HG03520 (cell line): Measurements from ENCODE around the gene GTPBP8.

Source experiments
- ATAC-seq: cut with Tn5 transposase; IDR thresholded peaks from one replicate; pipeline ENCODE4 v1.9.1; 2021; ENCODE audit warnings: mild to moderate bottlenecking, moderate library complexity; ENCODE audit not compliant: unreplicated experiment

GTPBP8 gene

DNA sequence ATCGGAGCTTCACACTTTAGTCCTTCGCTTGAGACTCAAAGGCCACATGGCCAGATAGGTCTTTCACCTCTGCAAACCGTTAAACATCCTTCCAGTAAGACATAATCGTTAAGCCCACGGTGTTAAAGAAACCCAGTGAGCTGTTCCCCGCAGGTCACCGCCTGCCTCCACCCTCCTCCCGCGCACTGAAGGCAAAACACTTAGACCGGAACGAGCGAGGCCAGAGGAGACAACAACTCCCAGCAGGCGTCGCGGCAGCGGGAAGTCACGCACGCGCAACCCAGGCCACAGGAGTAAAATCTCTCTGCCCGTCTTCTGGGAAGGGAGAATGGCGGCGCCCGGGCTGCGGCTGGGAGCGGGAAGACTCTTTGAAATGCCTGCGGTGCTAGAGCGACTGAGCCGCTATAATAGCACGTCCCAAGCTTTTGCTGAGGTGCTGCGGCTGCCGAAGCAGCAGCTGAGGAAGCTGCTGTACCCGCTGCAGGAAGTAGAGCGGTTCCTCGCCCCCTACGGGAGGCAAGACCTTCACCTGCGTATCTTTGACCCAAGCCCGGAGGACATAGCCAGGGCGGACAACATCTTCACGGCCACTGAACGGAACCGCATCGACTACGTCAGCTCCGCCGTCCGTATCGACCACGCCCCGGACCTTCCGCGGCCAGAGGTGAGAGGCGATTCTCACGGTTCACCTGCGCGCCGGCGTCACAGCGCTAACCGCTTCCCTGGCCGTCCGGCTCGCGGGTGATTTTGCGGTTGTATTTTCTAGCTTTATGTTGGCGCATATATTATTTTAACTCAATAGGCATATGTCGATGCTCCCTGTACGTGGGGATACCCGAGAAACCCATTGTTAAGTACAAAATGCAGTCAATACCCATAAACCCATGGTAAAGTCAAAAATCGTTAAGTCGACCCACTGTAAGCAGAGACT lies at the start of gene GTPBP8:
Gene GTPBP8, plus strand, starts transcription at position 313 of the 931 bp plus-strand sequence. Its CDS starts 16 bp downstream, at position 329.
- ATAC-seq, result peak; percentile 90

DNA sequence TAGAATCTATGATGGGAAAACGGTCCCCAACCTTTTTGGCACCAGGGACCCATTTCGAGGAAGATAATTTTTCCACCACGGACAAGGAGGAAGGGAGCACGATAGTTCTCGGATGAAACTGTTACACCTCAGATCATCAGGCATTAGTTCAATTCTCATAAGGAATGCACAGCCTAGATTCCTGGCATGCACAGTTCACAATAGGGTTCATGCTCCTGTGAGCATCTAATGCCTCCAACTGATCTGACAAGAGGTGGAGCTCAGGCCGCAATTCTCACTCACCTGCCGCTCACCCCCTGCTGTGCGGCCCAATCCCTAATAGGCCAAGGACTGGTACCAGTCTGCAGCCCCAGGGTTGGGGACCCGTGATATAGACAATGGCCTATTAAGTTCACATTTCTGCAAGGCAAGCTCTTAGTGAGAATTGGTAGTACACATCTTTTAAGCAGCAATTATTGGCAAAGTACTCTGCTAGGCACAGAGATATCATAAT lies 42.4 kb upstream of the GTPBP8 start:
- ATAC-seq, result no peak

DNA sequence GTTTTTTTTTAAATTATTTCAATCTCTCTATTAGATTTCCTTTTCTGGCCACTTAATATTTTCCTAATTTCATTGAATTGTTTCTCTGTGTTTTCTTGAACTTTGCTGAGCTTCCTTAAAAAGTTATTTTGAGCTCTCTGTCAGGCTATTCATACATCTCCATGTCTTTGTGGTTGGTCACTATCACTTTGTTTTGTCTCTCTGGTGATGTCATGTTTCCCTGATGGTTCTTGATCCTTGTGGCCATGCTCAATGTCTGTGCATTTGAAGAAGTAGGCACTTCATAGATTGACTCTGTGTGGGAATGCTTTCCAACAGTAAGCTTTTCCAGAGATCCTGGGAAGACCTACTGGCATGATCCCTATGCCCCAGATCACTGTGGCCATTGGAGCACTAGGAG lies 34.4 kb upstream of the GTPBP8 start:
- ATAC-seq, result no peak

DNA sequence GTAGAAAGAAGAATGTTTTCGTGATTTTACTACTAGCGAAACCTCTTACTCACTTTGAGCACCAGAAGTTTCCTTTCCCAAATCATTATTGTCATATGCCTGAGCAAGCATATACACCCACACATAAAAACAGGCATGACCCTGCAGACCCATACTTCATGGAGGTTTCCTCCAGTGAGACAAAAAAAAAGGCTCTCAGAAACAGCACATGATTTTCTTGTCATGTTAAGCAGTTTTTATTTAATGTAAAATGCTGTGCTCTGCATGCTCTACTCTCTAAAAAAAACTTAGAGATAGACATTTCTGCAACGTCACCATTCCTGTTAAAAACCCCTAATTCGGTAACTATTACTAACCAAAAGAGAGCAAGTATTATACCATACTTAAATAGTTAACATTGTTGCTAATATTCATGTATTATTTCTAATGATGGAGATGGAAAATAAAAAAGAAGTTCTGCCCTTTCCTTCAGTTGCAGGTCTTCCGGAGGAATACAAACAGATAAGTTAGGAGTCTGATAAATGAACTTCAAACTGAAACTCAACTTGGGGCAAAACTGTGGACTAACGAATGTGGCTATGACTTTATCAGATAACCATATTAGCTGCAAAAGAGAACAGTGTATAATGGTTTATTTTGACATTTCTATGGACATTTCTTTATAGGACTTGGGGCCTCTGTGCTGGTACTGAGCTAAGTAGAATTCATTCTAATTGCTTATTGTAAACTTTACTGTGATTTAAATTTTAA lies 31.8 kb upstream of the GTPBP8 start:
- no peak for ATAC-seq

DNA sequence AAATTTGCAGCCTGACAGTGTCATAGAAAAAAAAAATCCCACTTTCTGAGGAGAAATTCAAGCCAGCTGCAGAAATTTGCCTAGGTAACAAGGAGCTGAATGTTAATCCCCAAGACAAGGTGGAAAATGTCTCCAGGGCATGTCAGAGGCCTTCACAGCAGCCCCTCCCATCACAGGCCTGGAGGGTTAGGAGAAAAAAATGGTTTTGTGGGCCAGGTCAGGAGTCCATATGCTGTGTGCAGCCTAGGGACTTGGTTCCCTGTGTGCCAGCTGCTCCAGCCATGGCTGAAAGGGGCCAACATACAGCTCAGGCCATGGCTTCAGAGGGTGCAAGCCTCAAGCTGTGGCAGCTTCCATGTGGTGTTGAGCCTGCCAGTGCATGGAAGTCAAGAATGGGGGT lies 27.1 kb upstream of the GTPBP8 start:
- no peak for ATAC-seq

DNA sequence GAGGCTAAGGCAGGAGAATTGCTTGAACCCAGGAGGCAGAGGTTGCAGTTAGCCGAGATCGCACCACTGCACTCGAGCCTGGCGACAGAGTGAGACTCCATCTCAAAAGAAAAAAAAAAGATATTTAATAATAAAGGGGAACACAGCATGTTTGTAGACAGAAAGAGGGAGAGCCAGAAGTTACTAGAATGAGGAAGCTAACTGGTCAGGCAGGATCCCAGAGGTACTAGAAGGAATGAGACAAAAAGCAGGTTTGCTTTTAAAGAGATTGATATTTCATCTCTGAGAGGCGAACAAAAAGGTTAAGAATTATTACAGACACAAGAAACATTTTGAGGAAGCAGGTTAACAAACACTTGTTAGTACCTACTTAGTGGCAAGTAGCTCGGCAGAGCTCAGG lies 25.1 kb upstream of the GTPBP8 start:
- ATAC-seq, result no peak

DNA sequence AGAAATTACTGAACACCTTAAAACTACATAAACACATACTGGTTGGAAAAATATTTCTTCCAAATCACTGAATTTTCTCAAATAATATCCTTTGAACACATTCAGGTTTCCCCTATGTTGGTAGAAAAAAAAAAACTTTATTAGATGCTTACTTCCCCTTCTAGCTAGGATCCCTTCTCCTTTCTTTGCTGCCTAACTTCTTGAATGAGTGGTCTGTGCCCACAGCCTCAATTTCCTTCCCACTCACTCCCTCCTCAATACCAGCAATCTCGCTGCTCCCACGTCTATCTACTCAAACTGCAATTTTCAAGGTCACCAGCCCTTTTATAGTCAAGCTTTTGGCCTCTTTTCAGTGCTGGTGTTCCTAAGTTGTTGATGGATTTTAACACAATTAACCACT lies 24.2 kb upstream of the GTPBP8 start:
- ATAC-seq, result no peak

DNA sequence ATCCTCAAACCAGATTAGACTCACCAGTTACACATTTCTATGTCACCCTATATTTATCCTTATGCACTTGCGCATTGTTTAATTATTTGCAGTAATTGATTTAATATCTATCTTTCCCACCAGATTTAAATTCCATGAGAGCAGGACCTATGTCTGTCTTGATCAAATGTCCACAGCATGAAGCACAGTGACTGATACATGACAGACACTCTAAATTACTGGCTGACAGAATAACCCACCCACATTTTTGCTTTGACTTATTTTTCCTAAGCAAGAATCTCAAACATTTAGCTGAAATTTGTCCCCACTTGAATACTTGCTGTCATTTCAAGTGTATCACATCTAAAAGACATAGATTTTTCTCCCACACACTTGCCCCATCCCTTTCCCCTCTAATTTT lies 23.4 kb upstream of the GTPBP8 start:
- no peak for ATAC-seq

DNA sequence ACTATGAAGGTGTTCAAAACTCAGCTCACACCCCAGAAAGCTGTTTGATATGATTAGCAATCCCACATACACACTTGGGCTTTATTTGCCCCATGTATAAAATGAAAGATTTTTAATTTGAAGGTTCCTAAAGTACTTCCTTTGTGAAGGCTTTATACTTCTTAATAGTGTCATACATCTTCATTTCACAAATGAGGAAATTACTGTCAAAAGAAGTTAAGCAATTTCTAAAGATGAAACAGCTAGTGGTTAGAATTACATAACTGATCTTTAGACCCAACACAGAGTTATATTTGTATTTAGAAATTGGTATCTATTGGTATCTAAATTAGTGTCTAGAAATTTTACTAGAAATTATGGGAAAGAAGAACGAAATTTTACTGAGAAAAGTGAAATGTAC lies 23.0 kb upstream of the GTPBP8 start:
- no peak for ATAC-seq

DNA sequence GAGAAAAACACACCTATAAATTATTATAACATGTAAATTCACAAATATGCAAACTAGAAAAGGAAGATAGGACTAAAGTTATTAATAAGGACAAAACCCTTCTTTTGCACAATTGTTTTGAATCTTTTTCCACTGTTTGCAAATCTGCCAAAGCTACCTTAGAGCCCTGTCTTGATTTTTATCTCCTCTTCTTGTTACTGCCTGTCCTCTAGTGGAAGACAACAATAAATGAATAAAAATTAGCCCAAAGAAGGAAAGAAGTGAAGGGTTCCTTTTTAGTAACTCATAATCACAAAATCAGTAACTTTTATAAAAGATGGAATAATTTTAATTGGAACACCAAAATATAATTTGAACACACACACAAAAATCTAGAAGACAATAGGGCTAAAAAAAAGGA lies 18.6 kb upstream of the GTPBP8 start:
- no peak for ATAC-seq

DNA sequence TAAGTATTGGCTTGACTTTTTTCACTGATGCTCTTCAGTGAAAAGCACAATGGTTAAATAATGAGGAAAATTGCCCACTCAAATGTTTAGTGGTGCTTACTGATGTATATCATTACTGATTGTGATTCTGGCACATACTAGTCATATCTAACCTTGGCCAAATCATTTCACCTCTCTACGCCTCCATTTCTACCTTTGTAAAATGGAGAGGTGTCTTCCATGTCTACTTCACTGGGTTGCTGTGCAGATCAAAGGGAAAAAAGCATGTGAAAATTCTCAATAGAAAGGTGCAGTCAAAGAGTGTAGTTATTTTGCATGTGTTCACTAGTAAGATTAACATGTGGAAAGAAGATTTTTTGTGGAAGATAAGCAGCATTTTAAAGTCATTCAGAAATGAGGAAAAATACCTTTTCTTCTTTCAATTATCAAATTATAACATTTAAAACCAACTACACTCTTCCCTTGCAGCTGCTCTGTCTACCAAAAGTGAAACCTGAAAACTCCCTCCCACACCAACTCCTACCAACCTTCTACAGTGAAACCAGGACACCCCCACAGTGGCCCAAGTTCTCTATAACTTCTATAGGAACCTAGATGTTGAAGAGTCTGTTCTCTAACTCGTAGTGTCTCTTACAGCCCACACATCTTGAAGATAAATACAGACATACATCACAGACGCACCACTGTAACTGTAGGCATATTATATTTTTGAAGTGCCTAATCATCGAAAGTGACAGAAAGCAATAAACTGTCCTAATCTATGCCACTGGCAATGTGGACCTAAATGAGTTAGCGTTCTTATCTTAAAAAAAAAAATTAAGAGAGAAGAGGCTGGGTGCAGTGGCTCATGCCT lies 17.2 kb upstream of the GTPBP8 start:
- ATAC-seq, result peak; percentile 80

DNA sequence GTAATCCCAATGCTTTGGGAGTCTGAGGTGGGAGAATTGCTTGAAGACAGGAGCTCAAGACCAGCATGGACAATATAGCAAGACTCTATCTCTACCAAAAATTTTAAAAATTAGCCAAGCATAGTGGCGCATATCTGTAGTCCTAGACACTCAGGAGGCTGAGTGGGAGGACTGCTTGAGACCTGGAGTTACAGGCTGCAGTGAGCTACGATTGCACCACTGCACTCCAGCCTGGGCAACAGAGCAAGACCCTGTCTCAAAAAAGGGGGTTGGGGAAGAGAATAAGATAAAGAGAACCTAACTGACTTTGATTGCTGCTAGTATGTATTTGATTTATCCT lies 16.6 kb upstream of the GTPBP8 start:
- peak; percentile 9 for ATAC-seq

DNA sequence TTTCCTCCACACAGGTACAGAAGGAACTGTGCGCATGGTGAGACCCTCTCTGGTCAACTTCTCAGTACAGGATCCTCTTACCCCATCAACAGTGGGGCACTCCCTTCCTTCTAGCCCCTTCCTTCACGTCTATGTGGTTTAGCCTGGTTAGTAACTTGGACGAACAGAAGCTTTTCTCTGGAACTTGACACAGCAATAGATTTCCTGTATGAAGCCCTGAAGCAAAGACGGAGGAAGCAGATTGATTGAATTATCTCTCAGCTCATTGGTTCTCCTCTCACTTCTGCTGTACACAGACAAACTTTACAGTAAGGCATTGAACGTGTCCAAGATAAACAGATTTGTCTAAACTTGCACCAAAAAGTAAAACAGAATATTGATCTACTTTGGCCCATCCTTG lies 15.9 kb upstream of the GTPBP8 start, which contains the start of gene CD200R1:
Gene CD200R1, minus strand, starts transcription at position 210 of the 400 bp plus-strand sequence. CDS start 246 bp downstream, outside the sequence.
- no peak for ATAC-seq

DNA sequence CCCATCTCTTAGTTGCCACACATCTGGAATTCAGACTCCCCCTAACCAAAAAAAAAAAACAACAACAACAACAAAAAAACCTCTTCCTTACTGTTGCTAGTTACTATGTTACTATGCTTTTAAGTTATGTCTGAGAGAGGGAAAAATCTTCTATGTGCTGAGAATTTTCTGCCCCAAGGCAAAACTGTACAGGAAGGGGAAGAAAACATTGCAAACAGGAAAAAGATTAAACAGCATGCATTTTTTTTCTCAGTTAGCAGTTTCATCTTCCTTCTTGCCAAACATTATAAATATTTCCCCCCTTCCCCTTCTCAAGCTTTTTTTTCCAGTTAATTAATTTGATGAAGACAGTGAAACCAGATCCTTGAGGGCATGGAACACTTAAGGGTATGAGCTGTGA lies 14.8 kb upstream of the GTPBP8 start:
- no peak for ATAC-seq

DNA sequence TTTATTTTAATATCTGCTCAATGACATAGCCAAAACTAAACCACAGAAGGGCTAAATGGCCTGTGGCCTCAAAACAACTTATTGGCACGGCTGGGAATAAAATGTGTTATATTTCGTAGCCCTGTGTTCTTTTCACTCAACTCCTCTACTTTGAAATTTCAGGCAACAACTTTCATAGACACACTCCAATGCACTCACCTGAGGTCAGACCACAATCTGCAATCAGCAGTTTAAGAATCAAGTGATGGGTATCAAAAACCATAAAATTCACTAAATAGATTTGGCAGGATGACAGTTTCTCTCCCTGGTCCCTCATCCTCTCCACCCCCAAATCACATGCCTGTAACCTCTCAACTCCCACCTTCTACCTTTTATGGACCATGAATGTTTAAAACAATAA lies 13.8 kb upstream of the GTPBP8 start:
- no peak for ATAC-seq

DNA sequence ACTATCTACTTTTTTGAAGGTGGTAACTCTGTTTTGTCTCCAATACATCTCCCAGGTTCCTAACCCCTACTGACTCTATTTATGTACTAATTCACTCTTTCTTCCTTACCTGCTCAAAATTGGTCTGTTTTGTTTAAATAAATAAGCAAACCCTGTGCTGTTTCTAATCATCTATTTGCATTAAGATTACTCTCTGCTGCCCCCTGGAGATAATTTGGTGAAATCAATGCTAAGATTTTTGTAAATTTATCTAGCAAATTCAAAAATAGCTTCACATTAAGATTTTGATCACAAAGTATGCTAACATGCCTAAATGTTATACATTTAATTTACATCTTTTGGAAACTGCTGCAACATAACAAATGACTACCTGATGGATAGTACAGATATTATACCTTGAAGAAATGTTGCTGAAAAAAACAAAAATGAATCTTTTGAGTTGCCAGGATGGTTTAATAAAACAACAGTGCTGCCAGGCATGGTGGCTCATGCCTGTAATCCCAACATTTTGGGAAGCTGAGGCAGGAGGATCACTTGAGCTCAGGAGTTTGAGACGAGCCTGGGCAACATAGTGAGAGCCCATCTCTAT lies 11.4 kb upstream of the GTPBP8 start:
- no peak for ATAC-seq

DNA sequence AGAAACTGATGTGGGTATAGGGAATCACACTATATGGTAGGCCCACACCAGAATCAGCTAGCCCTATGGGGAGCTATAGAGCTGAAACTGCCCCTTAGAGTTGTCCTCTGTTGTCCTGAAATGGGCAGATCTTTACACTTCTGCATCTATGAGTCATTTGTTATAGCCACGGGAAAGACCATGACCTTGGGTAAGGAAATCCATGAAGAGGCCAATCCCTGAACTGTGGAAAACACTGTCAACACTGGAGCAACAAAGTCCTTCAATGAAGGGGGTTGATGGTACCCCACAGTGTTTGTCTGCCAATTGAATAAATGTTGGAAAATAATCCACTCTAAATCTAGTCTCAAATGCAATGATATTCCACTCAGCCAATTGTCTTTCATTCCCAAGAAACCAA lies 10.7 kb upstream of the GTPBP8 start:
- no peak for ATAC-seq

DNA sequence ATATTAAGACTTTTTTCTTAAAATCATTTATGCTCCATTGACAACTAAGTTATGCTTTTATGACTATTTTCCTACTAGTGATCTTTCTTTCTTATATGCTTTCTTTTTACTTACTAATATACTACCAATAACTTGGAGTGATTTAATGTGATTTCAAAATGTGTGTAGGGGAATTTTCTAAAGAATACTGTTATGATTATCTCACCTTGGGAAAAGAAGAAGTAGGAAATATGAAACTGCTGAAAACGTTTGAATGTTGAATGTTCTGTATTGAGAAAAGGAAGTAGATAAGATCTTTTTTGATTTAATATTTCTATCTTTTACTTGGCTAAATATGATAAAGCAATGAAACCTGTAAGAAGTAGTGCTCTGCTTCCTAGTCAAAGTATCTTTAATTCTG lies 8.1 kb upstream of the GTPBP8 start:
- ATAC-seq, result no peak

DNA sequence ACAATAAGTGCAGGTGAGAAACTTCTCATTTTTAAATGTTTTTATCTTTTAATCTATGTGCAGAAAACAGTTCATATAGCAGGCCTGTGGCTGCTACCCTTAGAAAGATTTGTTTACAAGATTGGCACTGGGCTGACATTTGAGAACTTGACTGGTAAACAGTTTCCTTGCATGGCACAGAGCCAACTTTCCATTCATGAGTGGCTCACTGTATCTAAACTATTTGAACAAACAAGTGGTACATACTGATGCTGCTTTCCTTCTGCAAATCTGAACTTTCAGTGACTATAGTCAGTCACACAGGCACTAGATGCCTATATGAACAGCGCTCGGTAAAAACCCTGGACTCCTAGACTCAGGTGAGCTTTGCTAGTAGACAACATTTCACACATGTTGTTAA lies 6.3 kb upstream of the GTPBP8 start:
- ATAC-seq, result no peak

DNA sequence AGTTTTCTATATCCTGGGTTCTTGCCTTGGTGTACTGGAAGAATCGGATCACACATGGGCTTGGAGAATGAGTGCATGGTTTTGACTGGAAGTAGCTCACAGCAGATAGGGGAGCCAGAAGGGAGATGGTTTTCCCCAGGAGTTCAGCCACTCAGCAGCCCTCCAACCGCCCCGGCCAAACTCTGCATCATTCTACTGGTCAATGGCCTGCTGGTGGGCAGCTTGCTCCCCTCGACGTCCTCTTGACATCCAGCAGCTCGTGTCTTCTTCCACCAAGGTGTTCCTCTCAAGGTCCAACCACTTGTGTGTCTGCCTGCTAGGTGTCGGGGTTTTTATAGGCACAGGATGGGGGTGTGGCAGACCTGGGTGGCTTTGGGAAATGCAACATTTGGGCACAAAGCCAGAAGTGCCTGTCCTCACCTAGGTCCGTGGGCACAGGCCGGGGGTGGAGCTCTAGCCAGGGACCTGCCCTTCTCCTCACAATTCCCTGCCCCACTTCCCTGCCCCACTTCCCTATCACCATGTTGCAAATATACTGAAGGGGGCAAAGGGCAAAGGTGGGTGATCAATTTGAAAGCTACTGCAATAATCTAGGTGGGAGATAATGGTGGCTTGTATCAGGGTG lies 3.0 kb upstream of the GTPBP8 start:
- no peak for ATAC-seq
